ENCODE measurements around the gene SH3PXD2A. TPM values are rescaled to one million over a fixed set of nuclear protein-coding genes. Genes with fewer than 3 reads are reported as not detected.

The SH3PXD2A gene
- total and polyA plus RNA-seq, 10 of the 15 experiments (the other 5 are each of a cell fraction or from before 2014, with no cell fraction given), result 0.63 to 14.0 (median 4.4) TPM

- FAIRE-seq (no peak), ATAC-seq (no peak), DNase-seq (ENCODE audit: low read depth, low spot score) (no peak)
- ChIA-PET CTCF (interaction anchor here (0.9 to 1.4 kb wide), 2 partner anchors 14 to 138 kb away, joined by 3 read pairs; no protein-coding TSS in a partner anchor), RAD21 (ENCODE audit: unreplicated experiment) (interaction anchor here (3.6 kb wide), 1 partner anchor 138 kb away, joined by 14 read pairs; no protein-coding TSS in a partner anchor), SMC1A (ENCODE audit: uncharacterized antibody, unreplicated experiment) (interaction anchor here (1.1 kb wide), 1 partner anchor 36 kb away, joined by 4 read pairs; no protein-coding TSS in a partner anchor), POLR2A (interaction anchor here (0.6 to 0.7 kb wide), 2 partner anchors 17 to 23 kb away, joined by 3 read pairs; no protein-coding TSS in a partner anchor)
- H3K79me2 ChIP-seq (ENCODE audit: control insufficient read depth, insufficient read depth, low read length), result no peaks in the 10 kb centered on the region
- H3K36me3 ChIP-seq (ENCODE audit: control insufficient read depth in 2 of 2, insufficient read depth in 2 of 2, low read length in 1 of 2), result no peaks in the 10 kb centered on the region
- H3K27me3 ChIP-seq (replicated peaks in 1 of 2; ENCODE audit: control insufficient read depth in 2 of 2, insufficient read depth in 2 of 2, low read length in 1 of 2), result peaks cover 8 to 18% of the 10 kb centered on the region in 2 experiments
- H4K20me1 ChIP-seq (ENCODE audit: control insufficient read depth, insufficient read depth), result no peaks in the 10 kb centered on the region
- intact Hi-C loops (cut with micrococcal nuclease; ENCODE audit: unreplicated experiment), result no loop called here
- no peak overlapping the region for H3K27ac ChIP-seq (ENCODE audit: control insufficient read depth, insufficient read depth)
- no peak for TF ChIP-seq CHD4 (IDR thresholded peaks at IDR 0.05)
- TF ChIP-seq ZSCAN29 (IDR thresholded peaks at IDR 0.05), result no peak
- no peak for TF ChIP-seq ZNF384 (IDR thresholded peaks at IDR 0.05; ENCODE audit: borderline replicate concordance, low read depth, low read length)
- TF ChIP-seq HSF1 (IDR thresholded peaks at IDR 0.05; ENCODE audit: low read depth, low read length), result no peak
- TF ChIP-seq ZNF687 (IDR thresholded peaks at IDR 0.05), result no peak
- no peak overlapping the region for H3K4me2 ChIP-seq (ENCODE audit: control insufficient read depth, insufficient read depth)
- H3K4me3 ChIP-seq, result no peak overlapping the region
- in situ Hi-C loops (cut with MboI), result no loop called here
- no TSS peak for BruUV-seq (replicated peaks)
- WGBS (ENCODE audit: insufficient coverage, insufficient replicate concordance, low lambda C conversion rate, missing lambda C conversion rate), result 34% methylated on average over 4 of the region's 4 CpGs
- H3K9me3 ChIP-seq (replicated peaks; ENCODE audit: control insufficient read depth, insufficient read depth, low read length), result no peaks in the 10 kb centered on the region
- no peak overlapping the region for H2AFZ ChIP-seq (ENCODE audit: control insufficient read depth, low read depth, low read length)
- no peaks in the 10 kb centered on the region for H3K4me1 ChIP-seq (ENCODE audit: control insufficient read depth, insufficient read depth, low read length)
- no peak overlapping the region for H3K9ac ChIP-seq (ENCODE audit: control insufficient read depth, insufficient read depth, low read length)
Observed at GRCh38 chr10:103851261-103851660, 4.1 kb downstream of the SH3PXD2A start.

All from GM12878 (cell line).